ENCODE results near the gene KRTAP4-8. TPM values are rescaled to one million over a fixed set of nuclear protein-coding genes. Genes with fewer than 3 reads are reported as not detected.
"Not testable (repeated sequence)": the region's sequence is repeated elsewhere in the genome, so short reads cannot be mapped to it uniquely, and the experiment has no call there.

The KRTAP4-8 gene
- total RNA-seq, 3 donors from 2014 or later, result not detected

DNA sequence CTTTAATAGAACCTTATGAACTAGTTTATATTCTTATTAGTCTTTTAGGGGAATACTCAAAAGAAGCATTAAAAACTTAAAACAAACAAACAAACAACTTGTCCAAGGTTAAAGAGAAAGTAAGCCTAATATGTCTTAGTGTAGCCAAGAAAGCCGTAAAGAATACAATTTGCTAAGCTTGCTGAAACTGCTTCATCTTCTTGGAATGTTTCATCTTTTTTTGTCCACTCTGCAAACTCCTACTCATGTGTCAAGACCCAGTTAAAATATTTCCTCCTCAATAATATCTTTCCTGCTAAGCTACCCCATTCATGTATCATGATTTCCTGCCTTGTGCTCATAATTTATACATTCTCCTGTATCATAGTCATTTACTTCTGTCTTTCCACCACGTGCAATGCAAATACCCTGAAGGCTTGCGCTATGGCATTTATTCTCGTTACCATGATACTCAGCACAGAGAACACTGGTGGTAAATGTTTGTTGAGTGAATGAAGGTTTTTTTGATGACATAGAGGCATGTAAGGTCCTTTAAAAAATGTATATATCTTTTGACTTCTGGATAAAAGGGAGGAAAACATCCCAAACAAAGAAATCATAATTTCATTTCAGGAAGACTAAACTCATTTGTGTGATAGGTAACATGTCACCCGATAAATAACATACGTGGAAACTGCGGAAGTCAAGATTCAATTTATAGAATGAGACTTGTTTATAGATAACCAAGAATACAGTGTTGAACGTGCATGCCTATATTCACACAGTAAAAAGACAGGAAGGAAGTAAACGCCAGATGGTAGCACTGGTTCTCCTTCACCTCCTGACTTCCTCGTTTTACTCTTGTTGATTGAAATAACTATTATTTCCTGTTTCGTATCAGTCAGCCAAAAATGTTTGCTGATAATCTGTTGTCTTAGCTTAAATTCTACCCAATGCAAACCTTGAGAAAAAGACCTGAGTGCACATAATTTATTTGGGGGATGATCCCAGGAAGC, 22.1 kb upstream of the KRTAP4-8 start:
- ATAC-seq; H3K9me3 Mint-ChIP-seq; H3K27me3 Mint-ChIP-seq (ENCODE audit: low read depth); H3K36me3 Mint-ChIP-seq (ENCODE audit: insufficient read depth); DNase-seq: not testable (repeated sequence)
- peaks cover 43% of the 10 kb centered on the region for H3K4me1 Mint-ChIP-seq (ENCODE audit: low read depth)
- H3K4me3 Mint-ChIP-seq, result peak overlapping the region; percentile 40

DNA sequence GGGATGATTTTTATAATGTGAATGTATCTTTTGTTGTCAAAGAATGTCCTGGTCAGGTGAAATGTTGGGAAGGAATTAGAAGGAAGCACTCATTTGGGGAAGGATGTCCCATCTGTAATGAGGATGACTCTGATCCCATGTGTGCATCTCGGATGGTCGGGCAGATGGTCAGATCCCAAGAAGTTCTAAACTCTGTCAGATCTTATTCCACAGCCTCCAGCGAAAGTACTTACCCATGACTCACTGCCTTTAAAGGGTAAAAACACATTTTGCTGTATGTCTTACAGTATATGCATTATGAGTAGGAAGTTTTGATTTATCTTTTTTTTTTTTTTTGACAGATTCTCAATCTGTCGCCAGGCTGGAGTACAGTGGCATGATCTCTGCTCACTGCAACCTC, 20.8 kb upstream of the KRTAP4-8 start:
- H3K4me1 Mint-ChIP-seq (ENCODE audit: low read depth), result peaks cover 32% of the 10 kb centered on the region
- H3K36me3 Mint-ChIP-seq (ENCODE audit: insufficient read depth), result no peaks in the 10 kb centered on the region
- ATAC-seq (no peak), DNase-seq (no peak)
- peaks cover 3% of the 10 kb centered on the region for H3K27me3 Mint-ChIP-seq (ENCODE audit: low read depth)
- H3K9me3 Mint-ChIP-seq, result peaks cover 3% of the 10 kb centered on the region
- no peak overlapping the region for H3K4me3 Mint-ChIP-seq

DNA sequence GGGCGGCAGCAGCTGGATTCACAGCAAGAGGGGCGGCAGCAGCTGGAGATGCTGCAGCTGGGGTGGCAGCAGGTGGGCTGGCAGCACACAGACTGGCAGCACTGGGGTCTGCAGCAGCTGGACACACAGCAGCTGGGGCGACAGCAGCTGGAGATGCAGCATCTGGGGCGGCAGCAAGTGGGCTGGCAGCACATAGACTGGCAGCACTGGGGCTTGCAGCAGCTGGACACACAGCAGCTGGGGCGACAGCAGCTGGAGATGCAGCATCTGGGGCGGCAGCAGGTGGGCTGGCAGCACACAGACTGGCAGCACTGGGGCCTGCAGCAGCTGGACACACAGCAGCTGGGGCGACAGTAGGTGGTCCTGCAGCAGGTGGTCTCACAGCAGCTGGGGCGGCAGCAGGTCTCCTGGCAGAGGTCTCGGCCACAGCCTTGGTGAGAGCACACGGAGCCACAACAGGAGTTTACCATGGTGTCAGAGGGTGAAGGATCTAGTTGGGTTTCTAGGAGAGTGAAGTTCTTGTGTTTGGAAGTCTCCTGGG, 20.0 kb upstream of the KRTAP4-8 start, which contains the start of gene KRTAP4-11:
Gene KRTAP4-11, minus strand, starts transcription at position 528 of the 541 bp plus-strand sequence. Its CDS starts 58 bp downstream, at position 470.
- ATAC-seq; H3K9me3 Mint-ChIP-seq; H3K36me3 Mint-ChIP-seq (ENCODE audit: insufficient read depth); DNase-seq; H3K27me3 Mint-ChIP-seq (ENCODE audit: low read depth); H3K4me3 Mint-ChIP-seq: not testable (repeated sequence)
- H3K4me1 Mint-ChIP-seq (ENCODE audit: low read depth), result peaks cover 26% of the 10 kb centered on the region

DNA sequence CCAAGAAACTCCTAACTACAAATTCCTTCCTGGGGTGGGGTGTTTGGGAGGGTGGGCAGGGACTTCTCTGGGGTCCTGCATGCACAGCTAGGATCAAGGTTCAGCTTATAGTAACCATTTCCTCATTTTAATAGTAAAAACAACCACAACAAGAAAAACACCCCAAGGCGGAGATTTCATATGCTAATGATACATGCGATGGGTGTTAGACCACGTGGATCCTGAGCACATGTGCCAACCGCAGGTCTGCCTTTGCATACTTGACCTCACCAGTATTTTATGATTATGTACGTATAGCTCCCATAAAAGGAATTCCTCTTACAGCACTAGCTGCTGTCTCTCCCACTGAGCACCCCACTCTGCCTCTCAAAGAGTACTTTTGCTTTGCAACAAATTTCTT, 18.4 kb upstream of the KRTAP4-8 start:
- Mint-ChIP-seq H3K4me1 (ENCODE audit: low read depth) (peaks cover 21% of the 10 kb centered on the region), H3K4me3 (no peak overlapping the region), H3K27me3 (ENCODE audit: low read depth) (peaks cover 3% of the 10 kb centered on the region), H3K9me3 (peaks cover under 1% of the 10 kb centered on the region), H3K36me3 (ENCODE audit: insufficient read depth) (peaks cover 1% of the 10 kb centered on the region)
- ATAC-seq, result no peak
- no peak for DNase-seq

DNA sequence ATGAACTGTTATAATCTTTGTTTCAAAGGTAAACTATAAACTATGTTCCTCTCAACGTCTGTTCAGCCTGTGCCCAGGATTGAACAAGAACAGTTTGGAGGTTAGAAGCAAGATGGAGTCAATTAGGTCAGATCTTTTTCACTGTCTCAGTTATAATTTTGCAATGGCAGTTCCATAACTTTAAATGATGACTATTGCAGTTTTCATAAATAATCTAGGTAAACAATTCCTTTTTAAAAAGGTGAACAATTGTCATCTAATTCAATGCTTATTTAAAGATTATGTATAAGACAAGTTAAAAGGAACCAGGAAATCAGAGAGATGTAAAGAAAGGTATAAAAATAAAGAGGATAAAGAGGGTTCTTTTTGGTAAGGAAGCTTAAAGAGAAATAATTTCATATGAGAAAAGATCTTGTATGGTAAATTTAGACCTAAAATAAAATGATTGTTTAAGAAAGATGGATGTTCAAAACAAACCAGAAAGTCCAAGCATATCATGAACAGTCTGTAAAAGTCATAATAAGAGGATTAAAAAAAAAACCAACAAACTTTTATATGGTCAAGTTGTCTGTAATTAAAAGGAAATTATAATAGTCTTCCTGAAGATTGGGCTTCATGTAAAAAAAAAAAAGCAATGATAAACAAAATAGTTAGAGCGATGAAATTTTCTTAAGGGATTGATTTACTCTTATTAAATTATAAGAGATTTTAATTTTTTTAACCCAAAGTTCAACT, 13.4 kb upstream of the KRTAP4-8 start:
- ATAC-seq, result no peak

DNA sequence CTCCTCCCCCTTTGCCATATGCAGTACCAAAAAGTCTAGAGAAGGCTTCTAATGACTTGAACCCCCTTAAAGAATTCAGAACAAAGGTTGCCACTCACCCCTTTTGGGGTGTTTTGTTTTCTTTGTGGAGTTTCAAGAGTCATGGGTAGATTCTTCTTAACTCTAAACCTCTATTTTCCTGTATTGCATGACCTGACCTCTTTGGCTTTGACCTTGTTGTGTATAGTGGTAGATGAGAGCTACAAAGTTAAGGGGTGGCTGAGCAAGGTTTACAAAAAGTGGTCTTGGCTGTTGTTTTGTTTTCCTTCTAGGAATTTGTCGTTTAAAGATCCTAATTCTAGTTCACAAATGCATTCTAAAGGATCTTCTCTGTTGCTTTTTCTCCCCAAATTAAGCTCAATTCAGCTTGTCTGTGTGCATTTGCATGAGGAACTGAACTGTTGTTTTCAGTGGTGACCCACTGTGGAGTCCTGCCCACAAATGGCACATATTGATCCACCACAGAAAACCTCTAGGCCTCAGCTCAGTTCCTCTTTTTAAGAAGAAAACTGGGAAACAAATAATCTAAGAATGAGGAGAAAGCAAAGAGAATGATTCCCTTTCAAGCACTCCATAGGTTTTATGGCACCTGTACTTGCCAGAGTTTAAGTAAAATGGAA, 10.9 kb upstream of the KRTAP4-8 start:
- not testable (repeated sequence) for H3K36me3 Mint-ChIP-seq (ENCODE audit: insufficient read depth); DNase-seq; H3K4me3 Mint-ChIP-seq; ATAC-seq; H3K9me3 Mint-ChIP-seq; H3K4me1 Mint-ChIP-seq (ENCODE audit: low read depth)
- H3K27me3 Mint-ChIP-seq (ENCODE audit: low read depth), result peaks cover 12% of the 10 kb centered on the region

More for the DNA sequence above, 13.4 kb upstream of the KRTAP4-8 start:
- Mint-ChIP-seq H3K36me3 (ENCODE audit: insufficient read depth) (peaks cover 1% of the 10 kb centered on the region), H3K9me3 (peaks cover 5% of the 10 kb centered on the region), H3K4me1 (ENCODE audit: low read depth) (peaks cover 7% of the 10 kb centered on the region), H3K4me3 (no peak overlapping the region), H3K27me3 (ENCODE audit: low read depth) (peaks cover 6% of the 10 kb centered on the region)
- no peak for DNase-seq

DNA sequence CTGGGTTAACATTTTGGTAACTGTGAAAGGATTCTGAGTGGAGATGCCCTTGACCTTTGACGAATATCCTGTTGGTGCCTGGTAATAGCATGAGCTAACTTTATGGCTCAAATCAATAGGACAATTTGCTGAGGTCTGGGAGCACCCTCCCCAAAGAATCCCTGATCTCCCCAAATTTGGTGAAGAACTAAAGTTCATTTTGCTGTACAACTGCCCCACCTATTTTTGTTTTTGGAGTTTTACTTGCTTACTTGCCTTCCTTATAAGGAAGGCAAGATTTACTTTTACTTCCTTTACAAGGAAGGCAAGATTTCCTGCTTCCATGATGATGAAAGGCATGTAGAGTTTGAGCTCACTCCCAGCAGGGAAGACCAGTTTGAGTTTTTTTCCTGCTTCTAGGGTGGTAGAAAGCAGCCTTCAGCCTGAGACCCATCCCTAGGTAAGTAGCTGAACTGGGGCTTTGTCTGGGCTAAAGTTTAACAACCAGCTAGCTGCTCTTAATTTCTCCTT, 10.1 kb upstream of the KRTAP4-8 start:
- no peak for ATAC-seq
- Mint-ChIP-seq H3K36me3 (ENCODE audit: insufficient read depth) (no peaks in the 10 kb centered on the region), H3K4me1 (ENCODE audit: low read depth) (peaks cover 7% of the 10 kb centered on the region), H3K9me3 (peaks cover 5% of the 10 kb centered on the region), H3K4me3 (no peak overlapping the region), H3K27me3 (ENCODE audit: low read depth) (peaks cover 12% of the 10 kb centered on the region)
- DNase-seq, result no peak

DNA sequence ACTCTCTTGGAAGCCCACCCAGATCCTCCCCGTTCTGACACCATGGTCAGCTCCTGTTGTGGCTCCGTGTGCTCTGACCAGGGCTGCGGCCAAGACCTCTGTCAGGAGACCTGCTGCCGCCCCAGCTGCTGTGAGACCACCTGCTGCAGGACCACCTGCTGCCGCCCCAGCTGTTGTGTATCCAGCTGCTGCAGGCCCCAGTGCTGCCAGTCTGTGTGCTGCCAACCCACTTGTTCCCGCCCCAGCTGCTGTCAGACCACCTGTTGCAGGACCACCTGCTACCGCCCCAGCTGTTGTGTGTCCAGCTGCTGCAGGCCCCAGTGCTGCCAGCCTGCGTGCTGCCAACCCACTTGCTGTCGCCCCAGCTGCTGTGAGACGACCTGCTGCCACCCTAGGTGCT, 7.4 kb upstream of the KRTAP4-8 start, which contains the start of gene KRTAP4-9:
Gene KRTAP4-9, plus strand, starts transcription at position 43 of the 400 bp plus-strand sequence. Its CDS starts 0 bp downstream, at position 43.
- H3K4me3 Mint-ChIP-seq; H3K4me1 Mint-ChIP-seq (ENCODE audit: low read depth); H3K9me3 Mint-ChIP-seq; DNase-seq; ATAC-seq; H3K36me3 Mint-ChIP-seq (ENCODE audit: insufficient read depth): not testable (repeated sequence)
- H3K27me3 Mint-ChIP-seq (ENCODE audit: low read depth), result peaks cover 12% of the 10 kb centered on the region

DNA sequence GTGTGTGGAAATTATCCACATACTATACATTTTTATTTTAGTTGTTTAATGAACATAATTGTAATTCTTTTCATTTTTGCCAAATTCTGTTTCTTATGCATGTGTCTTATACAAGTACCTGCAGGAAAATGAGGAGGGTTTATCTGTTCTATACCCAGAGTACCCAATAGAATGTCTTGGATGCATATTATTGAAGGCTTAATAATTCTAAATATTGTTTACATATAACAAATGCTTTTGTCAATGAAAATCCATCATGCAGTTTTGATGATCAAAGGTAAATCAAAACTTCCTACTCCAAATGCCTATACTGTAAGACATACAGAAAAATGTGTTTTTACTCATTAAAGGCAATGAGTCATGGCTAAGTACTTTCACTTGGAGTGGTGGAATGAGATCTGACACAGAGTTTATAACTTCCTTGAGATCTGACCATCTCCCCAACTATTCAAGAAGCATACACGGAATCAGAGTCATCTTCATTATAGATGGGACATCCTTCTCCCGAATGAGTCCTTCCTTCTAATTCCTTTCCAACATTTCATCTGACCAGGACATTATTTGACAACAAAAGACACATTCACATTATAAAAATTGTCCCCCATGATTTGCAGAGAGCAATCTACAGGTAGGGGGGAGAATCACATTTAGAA, 6.6 kb upstream of the KRTAP4-8 start:
- Mint-ChIP-seq H3K27me3 (ENCODE audit: low read depth) (peaks cover 15% of the 10 kb centered on the region), H3K4me1 (ENCODE audit: low read depth) (peaks cover 16% of the 10 kb centered on the region)
- DNase-seq; ATAC-seq; H3K9me3 Mint-ChIP-seq; H3K4me3 Mint-ChIP-seq; H3K36me3 Mint-ChIP-seq (ENCODE audit: insufficient read depth): not testable (repeated sequence)

DNA sequence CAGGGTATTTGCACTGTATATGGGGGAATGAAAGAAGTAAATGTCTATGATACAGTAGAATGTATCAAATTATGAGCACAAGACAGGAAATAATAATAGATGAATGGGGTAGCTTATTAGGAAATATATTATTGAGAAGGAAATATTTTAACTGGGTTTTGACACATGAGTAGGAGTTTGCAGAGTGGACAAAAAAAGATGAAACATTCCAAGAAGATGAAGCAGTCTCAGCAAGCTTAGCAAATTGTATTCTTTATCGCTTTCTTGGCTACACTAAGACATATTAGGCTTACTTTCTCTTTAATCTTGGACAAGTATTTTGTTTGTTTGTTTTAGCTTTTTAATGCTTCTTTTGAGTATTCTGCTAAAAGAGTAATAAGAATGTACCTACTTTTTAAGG, 6.0 kb upstream of the KRTAP4-8 start:
- peaks cover 14% of the 10 kb centered on the region for H3K4me1 Mint-ChIP-seq (ENCODE audit: low read depth)
- H3K4me3 Mint-ChIP-seq, result no peak overlapping the region
- DNase-seq (no peak), ATAC-seq (no peak)
- no peaks in the 10 kb centered on the region for H3K9me3 Mint-ChIP-seq
- peaks cover 15% of the 10 kb centered on the region for H3K27me3 Mint-ChIP-seq (ENCODE audit: low read depth)
- H3K36me3 Mint-ChIP-seq (ENCODE audit: insufficient read depth), result no peaks in the 10 kb centered on the region

DNA sequence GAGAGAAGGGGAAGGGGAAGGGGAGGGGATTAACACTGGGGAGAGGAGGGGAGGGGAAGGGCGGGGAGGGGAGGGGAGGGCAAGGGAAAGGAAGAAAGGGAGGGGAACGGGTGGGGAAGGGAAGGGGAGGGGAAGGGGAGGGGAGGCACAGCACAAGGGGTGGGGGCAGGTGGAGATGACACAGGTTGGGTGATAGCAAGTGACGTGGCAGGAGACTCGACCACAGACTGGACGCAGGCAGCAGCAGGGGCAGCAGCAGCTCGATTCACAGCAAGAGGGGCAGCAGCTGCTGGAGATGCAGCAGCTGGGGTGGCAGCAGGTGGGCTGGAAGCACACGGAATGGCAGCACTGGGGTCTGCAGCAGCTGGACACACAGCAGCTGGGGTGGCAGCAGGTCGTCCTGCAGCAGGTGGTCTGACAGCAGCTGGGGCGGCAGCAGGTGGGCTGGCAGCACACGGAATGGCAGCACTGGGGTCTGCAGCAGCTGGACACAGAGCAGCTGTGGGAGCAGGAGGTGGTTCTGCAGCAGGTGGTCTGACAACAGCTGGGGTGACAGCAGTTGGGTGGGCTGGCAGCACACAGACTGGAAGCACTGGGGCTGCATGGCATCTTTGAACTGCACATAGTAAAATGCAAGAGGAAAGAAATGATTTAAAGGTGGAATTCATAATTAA, 3.8 kb upstream of the KRTAP4-8 start, which contains the start of gene KRTAP4-16:
Gene KRTAP4-16, minus strand, starts transcription at position 624 of the 674 bp plus-strand sequence. Its CDS starts 0 bp downstream, at position 624.
- Mint-ChIP-seq H3K27me3 (ENCODE audit: low read depth) (peaks cover 19% of the 10 kb centered on the region), H3K4me1 (ENCODE audit: low read depth) (peaks cover 9% of the 10 kb centered on the region), H3K36me3 (ENCODE audit: insufficient read depth) (no peaks in the 10 kb centered on the region), H3K4me3 (no peak within 1 kb of the TSS), H3K9me3 (no peaks in the 10 kb centered on the region)
- DNase-seq (no peak), ATAC-seq (no peak)

DNA sequence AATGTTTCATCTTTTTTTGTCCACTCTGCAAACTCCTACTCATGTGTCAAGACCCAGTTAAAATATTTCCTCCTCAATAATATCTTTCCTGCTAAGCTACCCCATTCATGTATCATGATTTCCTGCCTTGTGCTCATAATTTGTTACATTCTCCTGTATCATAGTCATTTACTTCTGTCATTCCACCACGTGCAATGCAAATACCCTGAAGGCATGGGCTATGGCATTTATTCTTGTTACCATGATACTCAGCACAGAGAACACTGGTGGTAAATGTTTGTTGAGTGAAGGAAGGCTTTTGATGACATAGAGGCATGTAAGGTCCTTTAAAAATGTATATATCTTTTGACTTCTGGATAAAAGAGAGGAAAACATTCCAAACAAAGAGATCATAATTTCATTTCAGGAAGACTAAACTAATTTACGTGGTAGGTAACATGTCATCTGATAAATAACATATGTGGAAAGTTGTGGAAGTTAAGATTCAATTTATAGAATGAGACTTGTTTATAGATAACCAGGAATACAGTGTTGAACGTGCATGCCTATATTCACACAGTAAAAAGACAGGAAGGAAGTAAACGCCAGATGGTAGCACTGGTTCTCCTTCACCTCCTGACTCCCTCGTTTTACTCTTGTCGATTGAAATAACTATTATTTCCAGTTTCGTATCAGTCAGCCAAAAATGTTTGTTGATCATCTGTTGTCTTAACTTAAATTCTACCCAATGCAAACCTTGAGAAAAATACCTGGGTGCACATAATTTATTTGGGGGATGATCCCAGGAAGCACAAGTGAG, 1.9 kb upstream of the KRTAP4-8 start:
- not testable (repeated sequence) for H3K36me3 Mint-ChIP-seq (ENCODE audit: insufficient read depth); DNase-seq; H3K9me3 Mint-ChIP-seq; ATAC-seq; H3K4me1 Mint-ChIP-seq (ENCODE audit: low read depth); H3K4me3 Mint-ChIP-seq
- H3K27me3 Mint-ChIP-seq (ENCODE audit: low read depth), result peaks cover 15% of the 10 kb centered on the region

Measured in activated T-cell treated with anti-CD3 and anti-CD28 coated beads, Interleukin-2, amount 50 U/mL, for 4 hours (primary cell).